ENCODE data around the gene XRCC5.

GRCh38 chr2:216081012-216081411 lies 28.1 kb upstream of the XRCC5 start:
- TF ChIP-seq POLR2AphosphoS5 (IDR thresholded peaks at IDR 0.05; ENCODE audit: low read depth, low read length) (no peak), TAF1 (IDR thresholded peaks at IDR 0.05; ENCODE audit: borderline replicate concordance, low read depth, low read length) (no peak), POLR2A (IDR thresholded peaks at IDR 0.05; ENCODE audit: low read depth, low read length) (no peak)

Measured in GM12892 (cell line).